Neural progenitor cell (in vitro differentiated cells): ENCODE data around the gene PLEKHN1.
A peak's percentile ranks its signal among the peaks of the same experiment; 100 is the strongest.

ENCODE experiments used
- EZH2 ChIP-seq: fragments of 200-600 bp; sonication (generic); IDR thresholded peaks from 2 replicates; pipeline ENCODE4 v1.6.1; 2017; ENCODE audit warnings: antibody characterized with exemption, mild to moderate bottlenecking, moderate library complexity
- EZH2phosphoT487 ChIP-seq: fragments of 200-600 bp; sonication (generic); IDR thresholded peaks from 2 replicates; pipeline ENCODE4 v1.6.1; 2017; ENCODE audit warnings: antibody characterized with exemption
- TF ChIP-seq, protein P1 (sequence below): fragments of 200-600 bp; sonication (generic); IDR thresholded peaks from 2 replicates; pipeline ENCODE4 v1.5.1; 2017; ENCODE audit warnings: antibody characterized with exemption, mild to moderate bottlenecking

DNA sequence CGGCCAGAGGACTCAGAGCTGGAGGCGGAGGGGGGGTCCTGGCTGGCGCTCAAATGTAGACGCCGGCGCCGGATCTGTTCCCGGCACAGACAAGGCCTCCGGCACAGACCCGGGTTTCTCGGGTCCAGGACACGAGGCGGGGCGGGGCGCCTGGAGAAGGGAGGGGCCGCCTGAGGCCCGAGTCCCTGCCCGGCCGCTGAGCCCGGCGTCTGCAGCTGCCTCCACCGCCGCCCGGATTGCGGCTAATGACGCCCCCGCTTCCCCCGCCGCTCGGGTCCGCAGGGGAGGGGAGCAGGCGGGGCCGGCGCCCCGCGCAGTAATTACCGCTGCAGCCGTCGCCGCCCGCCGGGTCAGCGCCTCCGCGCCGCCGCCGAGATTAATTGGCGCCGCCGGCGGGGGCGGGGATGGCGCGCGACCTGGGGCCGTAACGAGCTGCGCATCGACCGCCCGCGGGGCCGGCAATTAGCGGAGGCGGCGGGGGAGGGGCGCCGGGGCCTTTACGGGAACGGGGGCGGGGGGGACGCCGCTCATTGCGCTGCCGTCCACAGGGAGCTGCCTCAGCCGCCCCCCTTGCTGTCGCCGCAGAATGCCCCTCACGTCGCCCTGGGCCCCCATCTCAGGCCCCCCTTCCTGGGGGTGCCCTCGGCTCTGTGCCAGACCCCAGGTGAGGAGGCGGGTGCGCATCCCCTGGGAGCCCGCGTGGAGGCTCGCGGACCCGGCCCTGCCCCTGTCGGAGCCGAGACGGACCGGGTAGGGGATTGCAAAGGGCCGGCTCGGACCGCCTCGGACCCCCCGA, 24.5 kb upstream of the PLEKHN1 start:
- TF ChIP-seq, protein P1, sequence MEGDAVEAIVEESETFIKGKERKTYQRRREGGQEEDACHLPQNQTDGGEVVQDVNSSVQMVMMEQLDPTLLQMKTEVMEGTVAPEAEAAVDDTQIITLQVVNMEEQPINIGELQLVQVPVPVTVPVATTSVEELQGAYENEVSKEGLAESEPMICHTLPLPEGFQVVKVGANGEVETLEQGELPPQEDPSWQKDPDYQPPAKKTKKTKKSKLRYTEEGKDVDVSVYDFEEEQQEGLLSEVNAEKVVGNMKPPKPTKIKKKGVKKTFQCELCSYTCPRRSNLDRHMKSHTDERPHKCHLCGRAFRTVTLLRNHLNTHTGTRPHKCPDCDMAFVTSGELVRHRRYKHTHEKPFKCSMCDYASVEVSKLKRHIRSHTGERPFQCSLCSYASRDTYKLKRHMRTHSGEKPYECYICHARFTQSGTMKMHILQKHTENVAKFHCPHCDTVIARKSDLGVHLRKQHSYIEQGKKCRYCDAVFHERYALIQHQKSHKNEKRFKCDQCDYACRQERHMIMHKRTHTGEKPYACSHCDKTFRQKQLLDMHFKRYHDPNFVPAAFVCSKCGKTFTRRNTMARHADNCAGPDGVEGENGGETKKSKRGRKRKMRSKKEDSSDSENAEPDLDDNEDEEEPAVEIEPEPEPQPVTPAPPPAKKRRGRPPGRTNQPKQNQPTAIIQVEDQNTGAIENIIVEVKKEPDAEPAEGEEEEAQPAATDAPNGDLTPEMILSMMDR, result no peak
- TF ChIP-seq EZH2phosphoT487 (peak; percentile 52), EZH2 (peak; percentile 80)
